ENCODE results near the gene ZKSCAN3.

DNA sequence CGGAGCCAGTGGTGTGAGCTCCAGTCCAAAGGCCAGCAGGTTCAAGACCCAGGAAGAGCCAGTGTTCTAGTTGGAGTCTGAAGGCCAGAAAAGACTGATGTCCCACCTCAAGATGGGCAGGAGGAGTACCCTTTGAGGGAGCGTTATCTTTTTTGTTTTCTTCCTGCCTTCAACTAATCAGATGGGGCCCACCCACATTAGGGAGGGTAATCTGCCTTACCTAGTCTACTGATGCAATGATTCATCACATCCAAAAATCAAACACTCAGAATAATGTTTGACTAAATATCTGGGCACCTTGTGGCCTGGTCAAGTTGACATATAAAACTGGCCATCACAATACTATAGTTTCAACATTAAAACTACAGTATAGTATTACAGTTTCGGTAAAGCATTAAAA is 19.7 kb downstream of the ZKSCAN3 start:
- no peak for TF ChIP-seq CTCF (IDR thresholded peaks at IDR 0.05)
- no peak for TF ChIP-seq EZH2 (IDR thresholded peaks at IDR 0.05; ENCODE audit: borderline replicate concordance, insufficient read depth, low read depth, low read length, poor library complexity, severe bottlenecking)

Measured in B cell (primary cell).